HG03064 (cell line): ENCODE results near the gene EFCAB11.

Experiments used
- ATAC-seq: cut with Tn5 transposase; IDR thresholded peaks from one replicate; pipeline ENCODE4 v1.9.1; 2021; ENCODE audit warnings: low read depth; ENCODE audit not compliant: unreplicated experiment

The EFCAB11 gene

DNA sequence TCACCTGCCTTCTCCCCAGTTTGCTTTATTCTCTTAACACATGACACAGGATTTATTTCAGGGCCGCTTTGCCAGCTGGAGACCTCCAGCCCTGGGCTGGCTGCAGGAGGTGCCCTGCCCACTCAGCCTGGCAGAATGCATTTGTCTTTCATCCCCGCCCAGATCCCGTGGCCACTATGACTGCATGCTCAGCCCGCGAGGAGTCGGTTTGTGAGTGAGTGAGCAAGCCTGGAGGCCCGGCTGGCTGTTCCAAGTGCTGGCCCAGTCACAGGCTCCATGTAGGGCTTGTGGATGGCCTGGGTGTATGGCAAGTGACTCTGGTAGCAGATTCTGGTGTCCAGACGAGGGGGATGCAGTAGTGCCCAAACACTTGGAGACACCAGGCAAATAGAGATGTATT, 3.3 kb upstream of the EFCAB11 start:
- ATAC-seq = no peak

DNA sequence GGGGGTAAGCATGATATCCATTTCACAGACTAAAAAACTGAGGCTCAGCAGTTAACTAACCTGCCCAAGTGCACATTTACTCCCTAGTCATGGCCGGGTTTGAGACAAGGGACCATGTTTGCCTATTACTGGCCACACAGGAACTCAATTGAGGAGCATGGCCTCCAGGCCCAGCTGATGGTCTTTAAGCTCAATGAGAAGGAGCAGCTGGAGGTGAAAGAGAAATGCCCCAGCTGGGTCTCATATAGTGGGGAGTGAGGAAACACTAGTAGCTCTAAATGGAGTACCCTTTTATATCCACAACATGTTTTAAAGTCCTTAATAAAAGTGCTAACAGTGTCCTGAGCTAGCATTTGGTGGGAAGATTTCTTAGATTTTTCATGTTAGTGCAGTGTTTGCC, 2.8 kb upstream of the EFCAB11 start:
- no peak for ATAC-seq

DNA sequence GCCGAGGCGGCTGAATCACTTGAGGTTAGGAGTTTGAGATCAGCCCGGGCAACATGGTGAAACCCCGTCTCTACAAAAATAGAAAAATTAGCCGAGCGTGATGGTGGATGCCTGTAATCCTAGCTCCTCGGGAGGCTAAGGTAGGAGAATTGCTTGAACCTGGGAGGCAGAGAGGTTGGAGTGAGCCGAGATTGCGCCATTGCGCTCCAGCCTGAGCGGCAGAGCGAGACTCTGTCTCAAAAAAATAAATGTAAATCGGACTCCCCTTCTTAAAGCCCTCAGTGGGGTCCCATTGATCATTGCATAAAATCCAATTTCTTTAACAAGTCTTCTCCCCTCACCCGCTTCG, 2.1 kb upstream of the EFCAB11 start:
- ATAC-seq = no peak

DNA sequence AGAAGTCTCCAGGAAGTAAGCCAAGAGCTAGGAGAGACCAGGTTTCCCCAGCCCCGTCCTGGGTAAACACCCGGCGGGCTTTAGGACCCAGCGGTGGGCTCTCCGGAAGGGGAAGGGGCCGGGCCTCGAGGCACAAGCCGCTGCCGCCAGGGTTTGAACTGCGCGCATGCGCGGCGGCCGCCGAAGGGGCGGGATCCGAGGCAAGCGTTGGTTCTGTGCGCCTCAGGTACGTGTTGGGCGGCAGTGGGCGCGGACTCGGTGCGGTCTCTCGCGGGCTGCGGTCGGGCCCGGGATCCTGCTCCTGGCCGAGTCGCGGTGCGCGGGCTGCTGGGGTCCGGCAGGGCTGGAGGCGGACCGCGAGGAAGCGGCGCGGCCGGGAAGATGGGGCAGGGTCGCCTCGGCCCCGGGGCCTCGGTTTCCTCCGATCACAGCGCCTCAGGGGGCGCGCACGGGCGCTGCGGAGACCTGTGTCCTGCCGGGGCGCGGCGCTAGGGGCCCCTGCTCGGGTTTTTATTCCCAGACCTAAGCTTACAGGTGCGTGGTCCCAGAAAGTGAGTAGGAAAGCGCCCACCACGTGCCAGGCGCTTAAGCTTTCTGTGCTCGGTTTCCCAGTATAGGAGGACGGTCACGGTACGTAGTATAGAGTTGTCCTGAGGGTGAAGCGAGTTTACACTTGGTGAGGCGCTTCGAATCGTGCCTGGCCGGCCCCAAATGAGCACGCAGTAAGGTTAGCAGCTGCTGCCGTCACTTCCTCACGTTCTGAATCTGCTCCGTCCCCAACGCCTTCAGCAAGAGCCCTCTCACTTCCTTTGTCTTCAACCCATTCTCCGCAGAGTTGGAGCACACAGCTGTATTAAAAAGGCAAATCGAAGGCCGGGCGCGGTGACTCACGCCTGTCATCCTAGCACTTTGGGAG, 1.5 kb upstream of the EFCAB11 start, which contains the start of gene TDP1:
Gene TDP1 (plus strand): TSS at position 183 of the 916 bp plus-strand sequence. CDS start 7,188 bp downstream, outside the sequence.
- peak; percentile 52 for ATAC-seq

DNA sequence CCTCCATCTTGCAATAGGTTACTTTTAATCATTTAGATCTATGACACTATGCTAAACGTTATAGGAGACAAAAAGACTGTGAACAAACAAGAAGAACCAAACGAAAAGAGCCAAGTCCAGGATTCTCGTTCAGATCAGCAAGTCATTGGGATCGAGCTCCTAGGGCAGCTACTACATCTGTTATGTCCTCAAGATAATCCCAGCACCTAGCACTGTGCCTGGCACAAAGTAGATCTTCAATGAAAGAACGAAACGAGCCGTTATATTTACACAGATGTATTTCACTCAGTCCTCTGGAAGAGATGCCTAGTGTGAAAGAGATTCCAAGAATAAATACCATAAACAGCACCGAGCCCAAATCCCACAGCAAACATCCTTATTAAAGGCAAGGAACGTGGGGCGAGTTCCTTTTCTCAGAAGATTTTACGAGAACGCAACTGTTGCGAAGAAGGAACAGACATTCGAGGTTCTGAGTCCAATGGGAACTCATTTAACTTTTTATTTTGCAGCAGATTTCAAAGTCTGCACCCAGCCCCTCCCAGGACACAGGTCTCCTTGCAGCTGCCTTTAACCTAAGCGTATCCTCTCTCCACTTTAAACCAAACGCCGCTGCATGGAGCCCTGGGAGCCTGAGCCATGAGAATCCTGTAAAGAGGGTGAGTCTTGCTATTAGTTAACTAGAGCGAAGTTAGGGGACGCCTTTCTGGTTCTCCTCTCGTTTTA, 653 bp upstream of the EFCAB11 start:
- peak; percentile 7 for ATAC-seq

DNA sequence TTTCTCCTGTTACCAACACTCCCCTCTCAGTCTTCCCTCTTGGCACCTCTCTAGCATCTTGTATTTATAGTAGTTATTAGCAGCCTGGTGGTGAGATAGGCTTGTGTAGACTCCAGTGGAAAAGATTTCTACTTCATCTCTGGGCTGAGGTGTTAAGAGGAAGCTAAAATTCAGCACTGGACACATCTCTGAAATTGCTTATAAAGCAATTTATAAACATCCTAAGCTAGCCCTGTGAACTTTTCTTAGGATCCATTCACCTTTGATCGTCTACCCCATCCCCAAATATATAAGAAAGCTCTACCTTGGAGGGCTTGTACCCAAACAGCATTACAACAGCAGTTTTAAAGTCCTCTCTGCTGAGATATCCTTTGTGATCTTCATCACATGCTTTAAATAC, 928 bp downstream of the EFCAB11 start:
- no peak for ATAC-seq

DNA sequence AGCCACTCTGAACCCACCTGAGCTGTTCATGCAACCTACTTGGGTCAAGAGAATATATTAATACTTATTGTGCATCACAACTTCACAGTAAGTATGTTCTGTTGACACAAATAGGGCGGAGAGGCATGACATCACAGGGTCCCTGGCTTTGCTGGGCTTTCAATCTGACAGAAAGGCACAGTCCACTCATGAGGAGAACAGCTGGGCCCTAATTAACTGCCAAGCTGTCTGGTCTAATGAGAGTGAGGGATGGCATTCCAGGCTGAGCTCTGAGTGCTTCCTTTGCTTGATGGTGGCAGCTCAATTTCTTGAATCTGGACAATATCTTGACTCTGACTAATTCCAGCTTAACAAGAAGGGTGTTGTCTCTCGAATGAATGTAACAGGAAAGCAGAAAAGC, 2.0 kb downstream of the EFCAB11 start:
- ATAC-seq = no peak

DNA sequence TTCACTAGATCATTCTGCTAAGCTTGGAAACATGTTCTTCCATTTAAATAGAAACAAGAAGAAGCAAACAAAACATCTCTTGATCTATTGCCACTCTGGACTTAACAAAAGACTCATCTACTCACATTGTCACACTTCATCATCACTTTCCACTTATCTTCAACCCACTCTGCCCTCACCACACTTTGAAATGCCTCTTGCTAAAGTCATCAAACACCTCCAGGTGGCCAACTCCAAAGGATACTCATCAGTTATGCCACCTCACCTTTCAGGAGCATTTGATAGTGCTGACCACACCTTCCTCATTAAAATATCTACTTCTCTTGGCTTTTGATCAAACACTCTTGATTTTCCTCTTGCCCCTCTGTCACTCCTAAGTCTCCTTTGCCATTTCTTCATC, 7.2 kb downstream of the EFCAB11 start:
- no peak for ATAC-seq

DNA sequence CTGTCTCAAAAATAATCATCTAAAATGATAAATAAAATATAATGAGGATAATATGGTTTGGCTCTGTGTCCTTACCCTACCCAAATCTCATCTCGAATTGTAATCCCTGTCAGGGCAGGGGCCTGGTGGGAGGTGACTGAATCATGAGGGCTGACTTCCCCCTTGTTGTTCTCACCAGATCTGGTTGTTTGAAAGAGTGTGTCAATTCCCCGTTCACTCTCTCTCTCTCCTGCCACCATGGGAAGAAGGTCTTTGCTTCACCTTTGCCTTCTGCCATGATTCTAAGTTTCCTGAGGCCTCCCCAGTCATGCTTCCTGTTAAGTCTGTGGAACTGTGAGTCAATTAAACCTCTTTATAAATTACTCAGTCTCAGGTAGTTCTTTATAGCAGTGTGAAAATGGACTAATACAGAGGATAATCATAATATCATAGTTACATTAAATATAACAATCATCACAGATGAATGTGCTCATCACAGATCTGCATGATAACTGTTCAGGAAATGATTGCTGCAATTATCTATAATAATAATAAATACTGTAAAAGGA, 12.6 kb downstream of the EFCAB11 start:
- ATAC-seq = no peak

DNA sequence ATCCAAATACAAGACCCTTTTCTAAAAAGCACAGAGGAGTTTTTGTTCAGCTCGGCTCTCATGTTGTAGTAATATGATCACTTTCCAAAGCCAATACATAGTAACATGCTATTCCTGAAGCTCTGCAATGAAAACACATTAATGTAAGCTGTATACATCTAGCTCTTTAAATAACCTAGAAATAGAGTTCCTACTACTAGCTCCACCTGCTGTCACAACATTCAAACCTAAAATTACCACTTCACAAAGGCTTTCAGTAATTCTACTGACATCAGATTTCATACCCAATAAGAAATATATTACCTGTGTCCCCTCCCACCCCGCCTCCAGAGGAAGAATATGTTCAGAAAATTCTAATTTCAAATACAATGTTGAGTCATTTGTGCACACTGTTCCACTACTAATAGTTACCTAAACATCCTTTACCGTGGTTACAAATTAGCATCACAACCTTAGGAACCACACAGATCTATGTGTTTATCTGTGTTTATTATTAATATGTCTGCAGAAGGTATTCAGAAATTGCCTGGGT, 17.8 kb downstream of the EFCAB11 start:
- no peak for ATAC-seq

DNA sequence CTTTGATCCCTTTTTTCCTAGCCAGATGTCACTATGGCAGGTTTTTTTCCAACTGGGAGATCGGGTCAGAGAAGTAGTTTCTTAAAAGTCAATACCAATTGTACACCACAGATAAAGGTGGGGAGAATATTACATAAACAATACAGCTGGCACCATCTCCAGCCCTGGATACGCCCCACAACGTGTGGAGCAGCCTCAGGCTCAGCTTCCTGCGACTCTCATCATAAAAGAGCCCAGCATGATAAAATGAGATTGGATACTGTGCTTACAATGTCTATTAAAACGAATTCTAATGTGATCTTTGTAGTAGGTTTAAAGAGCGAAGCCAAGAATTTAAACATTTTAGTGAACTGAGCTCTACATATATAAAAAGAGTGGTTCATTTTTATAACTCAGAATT, 21.5 kb downstream of the EFCAB11 start:
- no peak for ATAC-seq

DNA sequence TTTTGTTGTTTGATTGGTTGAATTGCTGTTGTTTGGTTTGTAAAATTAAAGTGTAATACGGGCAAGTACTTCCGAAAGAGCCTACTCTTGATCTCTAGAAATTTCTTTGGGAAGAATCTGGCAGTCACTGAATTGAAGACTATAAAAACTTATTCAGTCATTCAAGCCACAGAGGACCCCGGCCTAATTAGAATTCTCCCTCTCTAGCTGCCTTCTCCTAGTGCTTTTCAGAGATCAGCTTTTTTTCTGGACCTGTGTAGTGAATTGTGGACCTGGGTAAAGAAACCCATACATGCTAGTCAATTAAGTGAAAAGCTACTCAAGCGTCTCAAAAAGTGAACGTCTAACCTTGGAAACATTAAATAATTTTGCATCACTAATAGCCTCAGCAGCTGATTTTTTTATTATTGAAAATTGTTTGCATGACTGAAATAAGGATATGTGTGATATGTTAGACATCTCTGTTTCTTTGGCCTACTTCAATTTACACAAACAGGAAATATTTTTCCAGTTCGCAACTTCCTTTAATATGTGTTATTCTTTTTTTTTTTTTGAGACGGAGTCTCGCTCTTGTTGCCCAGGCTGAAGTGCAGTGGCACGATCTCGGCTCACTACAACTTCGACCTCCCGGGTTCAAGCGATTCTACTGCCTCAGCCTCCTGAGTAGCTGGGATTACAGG, 27.2 kb downstream of the EFCAB11 start:
- no peak for ATAC-seq

DNA sequence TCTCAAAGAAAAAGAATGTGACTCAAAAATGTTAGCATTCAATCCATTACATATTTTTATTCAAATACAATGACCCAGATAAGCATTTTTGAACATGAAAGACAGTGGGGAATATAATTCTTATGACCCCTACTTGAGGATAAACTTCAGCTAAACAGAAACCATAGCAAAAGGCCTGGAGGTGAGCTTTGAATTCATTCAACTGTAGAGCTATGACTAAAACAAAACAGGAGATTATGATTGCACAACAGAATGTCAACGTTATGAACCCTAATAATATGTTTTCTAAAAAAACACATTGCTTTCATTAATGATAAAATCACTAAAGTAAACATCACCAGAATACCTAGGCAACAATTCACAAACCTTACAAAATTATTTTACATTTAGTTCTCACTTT, 27.8 kb downstream of the EFCAB11 start:
- ATAC-seq = no peak

DNA sequence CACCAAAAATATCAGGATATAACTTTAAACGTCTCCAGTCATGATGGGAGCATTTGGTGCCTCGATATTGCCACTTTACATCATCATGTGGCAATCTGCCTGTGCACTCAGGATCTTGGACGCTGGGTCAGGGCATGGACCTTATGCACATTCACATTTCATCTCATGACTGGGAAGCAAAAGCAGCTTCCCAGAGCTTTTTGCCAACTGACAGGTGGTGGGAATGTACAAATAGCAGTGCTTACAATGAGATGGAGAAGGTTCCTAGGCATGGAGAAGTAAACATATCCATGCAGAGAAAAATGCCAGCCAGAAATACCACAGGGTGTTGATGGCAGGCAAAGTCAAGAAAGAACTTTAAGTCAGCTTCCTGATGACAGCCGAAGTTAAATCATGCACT, 30.3 kb downstream of the EFCAB11 start:
- no peak for ATAC-seq

DNA sequence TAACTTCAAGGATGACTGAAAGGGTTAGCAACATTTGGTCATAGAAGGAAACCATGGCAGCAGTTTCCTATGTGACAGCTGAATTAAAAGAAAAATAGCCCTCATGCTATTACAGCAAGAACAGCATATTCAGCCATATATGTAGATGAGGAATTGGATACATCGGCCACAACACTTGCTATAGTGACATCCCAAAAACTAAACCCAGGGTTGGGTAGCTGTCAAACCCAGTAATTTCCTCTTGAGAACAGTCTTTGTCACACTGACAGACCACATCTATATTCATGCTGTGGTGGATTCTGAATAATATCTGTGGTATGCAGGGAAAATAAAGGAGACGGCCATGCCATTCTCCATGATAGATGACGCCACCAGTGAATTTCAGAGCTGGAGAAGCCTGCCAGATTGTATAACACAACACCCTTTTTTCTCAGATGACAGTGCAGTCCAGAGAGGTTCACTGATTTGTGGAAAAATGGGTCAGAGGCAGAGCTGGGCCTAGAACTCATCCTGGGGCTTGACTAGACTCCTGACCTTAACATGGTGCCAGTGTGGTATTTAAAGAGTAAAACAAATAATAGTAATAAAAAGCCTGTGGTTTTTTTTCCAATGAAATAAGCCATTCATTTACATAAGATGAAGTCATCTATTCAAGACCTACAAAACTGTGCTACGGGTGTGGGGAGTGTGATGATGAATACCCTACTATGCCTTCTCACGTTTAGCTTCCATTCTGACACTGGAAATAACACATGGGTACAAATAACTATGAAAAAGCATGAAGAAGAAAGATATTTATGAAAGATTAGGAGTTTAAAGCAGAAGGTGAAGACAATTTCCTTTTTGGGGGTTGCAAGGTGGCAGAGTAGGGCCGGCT, 32.3 kb downstream of the EFCAB11 start:
- ATAC-seq = no peak

DNA sequence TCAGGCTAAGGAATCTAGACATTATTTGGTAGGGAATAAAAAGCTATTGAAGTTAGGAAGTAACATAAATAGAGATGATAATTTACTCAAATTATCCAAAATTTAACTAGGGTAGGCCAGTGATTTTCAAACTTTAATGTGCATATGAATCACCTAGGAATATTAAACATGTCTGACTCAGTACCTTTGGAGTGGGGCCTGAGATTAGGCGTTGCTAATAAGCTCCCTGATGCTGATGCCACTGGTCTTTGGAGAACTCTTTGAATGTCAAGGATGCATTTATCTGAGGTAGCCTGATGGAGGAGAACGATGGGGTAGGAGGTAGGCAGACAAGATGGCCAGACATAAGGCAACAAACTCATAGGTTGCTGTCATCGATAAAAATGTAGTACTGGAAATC, 33.2 kb downstream of the EFCAB11 start:
- ATAC-seq = no peak

DNA sequence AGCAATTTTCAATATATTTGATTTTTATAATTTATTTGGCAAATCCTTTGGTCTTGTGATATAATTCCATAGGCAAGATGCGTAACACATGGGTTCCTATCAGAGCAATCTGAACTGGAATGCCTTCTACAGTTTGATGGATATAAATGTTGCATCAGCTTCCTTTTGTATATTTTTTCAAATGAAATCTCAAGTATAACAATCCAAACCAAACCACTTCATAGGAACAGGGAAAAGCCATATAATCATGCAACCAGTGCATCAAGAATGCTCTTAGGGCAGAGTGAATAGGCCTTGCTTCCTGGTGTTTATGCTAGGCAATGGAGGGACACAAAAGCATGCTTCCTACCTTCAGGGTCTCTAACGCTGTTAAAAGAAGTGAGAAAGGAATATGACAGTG, 34.5 kb downstream of the EFCAB11 start:
- no peak for ATAC-seq

DNA sequence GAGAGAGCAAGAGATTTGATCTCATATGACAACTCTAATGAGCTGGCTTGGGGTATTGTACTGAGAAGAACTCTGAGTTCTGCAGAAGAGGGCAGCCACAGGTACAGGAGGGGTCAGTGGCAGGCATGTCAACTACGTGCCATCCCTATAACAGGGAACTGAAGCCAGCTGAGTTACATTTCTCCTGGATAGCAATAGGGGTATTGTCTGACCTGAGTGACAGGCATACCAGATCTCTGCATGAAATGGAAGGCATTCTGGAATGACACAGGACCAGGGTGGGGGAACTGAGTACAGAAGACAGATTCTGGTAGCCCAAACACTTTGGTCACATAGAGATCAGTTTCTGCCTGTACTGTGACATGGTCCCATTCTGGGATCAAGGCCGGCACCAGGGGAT, 35.8 kb downstream of the EFCAB11 start:
- ATAC-seq = no peak

DNA sequence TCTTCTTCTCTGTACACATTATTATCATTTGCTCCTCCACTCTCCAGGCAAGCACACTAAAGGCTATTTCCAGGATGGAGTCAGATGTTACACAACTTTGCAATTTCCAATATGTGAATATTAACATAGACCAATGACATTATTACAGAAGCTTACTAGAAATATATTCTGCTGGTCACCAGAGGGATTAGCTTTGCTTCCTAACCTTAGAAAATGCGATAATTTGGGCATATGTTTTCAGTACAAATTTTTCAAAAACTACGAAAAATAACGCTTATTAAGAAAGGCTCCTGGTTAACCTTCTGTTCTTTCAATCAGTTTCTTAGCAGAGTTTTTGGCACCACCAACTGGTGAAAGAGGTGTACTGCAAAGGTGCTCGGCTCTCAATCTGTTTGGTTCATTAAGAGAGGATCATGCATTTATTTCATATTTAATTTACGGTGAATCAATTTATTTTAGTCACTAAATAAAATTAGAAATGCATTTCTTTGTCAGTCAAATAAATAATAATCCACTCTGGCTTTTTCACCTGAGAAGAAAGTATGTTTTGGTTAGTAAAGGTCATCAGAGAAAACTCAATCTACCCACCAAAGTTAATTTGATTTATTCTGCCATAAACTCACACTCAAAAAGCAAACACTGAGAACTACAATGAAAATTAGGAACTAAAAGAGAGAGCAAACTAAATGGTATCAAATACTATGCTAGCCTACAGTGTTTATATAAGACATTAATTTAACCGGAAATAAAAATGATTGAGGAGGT, 39.2 kb downstream of the EFCAB11 start:
- no peak for ATAC-seq
